ENCODE data around the gene RNF220.

The RNF220 gene

GRCh38 chr1:44701141-44701573 is 296.1 kb downstream of the RNF220 start:
- no peak for DNase-seq (ENCODE audit: low read depth, low spot score)
